NCI-H1092 treated with DMSO at 0.1 percent for 48 hours (cell line): ENCODE measurements around the gene RMDN3.
A peak's percentile ranks its signal among the peaks of the same experiment; 100 is the strongest.

ENCODE experiments used
- DNase-seq: peaks from one replicate; lab custom pipeline; 2025; lab: John Stamatoyannopoulos, UW

RMDN3 gene

DNA sequence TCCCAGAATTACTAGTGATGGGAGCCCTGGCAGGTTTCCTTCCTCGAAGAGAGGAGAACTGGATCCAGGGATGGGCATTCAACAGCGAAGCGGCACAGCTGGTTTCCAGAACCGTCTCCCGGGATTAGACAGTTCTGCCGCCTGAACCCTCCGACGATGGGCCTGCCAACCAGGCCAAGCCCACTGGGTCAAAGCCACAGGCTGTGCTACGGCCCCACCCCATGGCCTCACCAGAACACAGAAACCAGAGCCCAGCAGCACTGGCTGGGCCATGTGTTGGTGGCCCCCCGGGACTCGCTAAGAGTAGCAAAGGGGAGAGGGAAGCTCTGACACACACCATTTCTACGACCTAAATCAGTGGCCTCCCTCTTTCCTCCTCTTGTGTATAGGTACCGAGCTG, 17.0 kb upstream of the RMDN3 start:
- no peak for DNase-seq

DNA sequence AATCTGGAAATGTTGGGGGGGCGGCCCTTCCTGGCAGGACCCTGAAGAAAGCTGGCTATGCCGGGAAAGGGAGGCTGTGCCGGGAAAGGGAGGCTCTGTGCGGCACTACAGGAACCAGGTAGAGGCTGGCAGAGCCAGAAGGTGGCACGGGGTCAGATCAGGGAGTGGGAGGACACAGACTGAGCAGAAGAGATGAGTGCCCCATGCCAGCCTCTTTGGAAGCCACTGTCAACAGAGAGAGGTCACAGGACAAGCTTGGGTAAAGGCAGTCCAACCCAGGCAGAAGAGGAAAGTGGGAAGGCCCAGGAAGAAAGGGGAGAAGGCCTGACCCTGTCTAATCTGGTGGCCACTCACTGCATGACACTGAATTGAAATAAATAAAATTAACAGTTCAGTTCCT, 16.2 kb upstream of the RMDN3 start:
- no peak for DNase-seq

DNA sequence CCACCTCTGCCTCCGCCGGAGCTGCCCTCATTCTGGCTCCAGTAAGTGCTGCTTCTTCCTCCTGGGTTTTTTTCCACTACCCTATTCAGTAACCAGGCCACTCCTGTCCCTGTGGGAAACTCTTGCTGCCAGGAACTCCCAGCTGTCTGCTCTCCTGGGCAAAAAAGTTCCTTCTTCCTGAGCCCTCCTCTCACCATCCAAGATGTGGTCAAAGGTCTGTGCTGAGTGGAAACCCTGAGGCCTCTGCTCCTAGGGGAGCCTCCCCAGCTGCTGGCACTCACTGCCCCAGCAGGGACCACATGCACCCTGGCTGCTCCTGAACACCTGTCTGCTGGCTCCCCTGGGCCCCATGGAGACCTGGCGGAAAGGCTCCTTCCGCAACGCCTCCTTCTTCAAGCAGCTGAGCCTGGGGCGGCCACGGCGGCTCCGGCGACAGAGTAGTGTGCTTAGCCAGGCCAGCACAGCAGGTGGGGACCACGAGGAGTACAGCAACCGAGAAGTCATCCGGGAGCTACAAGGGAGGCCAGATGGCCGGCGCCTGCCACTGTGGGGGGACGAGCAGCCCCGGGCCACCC, 15.2 kb upstream of the RMDN3 start:
- peak; percentile 46 for DNase-seq

DNA sequence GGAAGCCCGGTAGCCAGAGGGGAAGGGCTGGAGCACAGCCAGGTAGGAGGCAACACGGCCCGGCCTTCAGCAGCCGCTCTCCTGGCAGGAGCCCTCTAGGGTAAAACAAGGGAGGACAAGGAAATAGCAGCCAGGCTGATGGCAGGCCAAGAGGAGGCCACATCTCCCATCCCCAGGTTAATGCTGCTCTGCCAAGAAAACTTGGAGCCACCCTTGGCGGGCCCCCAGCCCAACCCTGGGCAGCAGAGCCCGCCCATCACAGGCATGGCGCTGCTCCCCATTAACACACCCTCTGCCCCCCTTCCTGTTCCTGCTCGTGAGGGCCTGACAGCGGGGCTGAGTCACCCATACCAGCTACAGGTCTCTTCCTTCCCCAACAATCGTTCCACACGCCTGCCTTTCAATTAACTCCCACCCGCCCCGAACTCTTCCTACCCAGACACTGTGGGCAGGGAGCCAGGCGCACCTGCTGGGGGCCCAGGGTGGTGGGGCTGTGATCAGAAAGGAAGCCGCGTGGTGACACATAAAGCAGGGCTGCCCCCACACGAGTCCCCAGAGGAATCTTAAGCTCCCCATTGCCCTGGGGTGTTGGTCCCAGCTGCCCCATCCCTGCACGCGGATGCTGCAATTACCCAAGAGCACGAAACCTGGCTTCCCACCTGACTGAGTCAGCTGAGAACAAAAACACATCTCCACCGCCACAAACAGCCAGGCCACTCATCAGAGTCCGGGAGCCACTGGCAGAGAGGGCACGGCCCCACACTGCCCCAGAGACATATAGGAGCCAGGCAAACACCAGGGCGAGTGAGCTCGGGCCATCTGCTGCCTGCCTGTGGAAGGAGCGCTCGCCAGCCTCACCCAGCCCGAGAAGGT, 14.5 kb upstream of the RMDN3 start, which contains the start of gene C15orf62:
TSS of gene C15orf62 (plus strand) at position 707 of the 873 bp plus-strand sequence. CDS start 516 bp downstream, outside the sequence.
- DNase-seq, result peak; percentile 74

DNA sequence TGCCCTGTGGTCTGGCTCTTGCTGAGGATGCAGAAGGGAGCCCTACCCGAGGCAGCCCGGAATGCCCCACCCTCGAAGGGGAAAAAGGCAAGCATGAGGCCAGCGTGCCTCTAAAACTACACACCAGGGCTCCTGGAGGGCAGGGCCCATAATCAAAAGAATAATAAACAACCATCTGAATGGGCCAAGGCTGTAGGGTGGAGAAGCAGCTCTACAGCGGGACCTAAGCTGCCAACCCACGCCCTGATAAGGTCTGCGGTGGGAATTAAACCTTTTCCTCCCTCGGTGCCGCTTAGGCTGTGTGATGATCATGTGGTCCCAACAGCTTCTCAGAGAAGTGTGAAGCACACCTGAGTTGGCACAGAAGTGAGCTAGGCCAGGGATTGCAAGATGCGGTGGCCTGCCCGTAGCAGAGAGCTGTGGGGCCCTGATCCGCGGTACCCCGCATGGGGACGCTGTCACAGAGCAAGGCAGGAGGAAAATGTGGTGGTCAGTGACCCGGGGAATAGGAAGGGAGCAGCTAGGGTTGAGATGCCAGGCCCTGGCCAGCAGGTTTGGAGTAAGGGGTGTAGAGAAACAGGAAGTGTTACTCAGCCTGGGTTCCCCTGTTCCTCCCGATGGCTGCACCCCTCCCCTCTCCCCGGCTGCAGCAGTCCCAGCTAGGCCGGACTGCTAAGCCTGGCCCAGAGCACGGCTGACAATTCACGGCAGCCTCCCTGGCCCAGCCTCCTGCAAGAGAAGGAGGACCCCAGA, 13.6 kb upstream of the RMDN3 start:
- no peak for DNase-seq

DNA sequence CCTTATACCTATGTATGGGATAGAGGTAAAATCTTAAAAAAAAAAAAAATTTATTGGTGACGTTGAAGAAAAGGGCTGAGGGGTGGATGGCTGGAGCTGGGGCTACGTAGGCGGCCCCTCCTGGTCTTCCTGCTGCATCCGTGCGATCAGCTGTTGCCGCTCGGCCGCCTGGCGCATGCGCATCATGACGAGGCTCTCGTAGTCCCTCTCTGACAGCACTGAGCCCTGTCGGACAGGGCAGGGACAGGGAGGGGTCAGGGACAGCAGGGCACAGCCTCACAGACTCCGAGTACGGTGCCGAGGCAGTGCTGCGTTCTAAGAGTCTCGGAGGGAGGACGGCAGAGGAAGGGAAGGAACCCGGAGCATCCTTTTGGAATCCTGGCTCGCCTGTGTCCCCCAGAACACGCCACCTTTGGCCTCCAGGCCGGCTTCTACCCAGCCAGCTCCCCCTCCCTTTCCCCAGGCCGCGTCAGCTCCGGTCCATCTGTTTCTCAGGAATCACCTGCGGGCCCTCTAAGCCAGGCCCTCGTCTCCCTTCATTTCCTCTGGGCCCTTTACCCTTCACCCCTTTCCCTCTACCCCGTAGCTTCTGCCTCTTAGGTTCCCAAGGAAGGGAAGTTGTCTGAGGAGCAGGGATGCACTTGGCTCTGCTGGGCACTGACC, 12.9 kb upstream of the RMDN3 start:
- DNase-seq, result no peak

DNA sequence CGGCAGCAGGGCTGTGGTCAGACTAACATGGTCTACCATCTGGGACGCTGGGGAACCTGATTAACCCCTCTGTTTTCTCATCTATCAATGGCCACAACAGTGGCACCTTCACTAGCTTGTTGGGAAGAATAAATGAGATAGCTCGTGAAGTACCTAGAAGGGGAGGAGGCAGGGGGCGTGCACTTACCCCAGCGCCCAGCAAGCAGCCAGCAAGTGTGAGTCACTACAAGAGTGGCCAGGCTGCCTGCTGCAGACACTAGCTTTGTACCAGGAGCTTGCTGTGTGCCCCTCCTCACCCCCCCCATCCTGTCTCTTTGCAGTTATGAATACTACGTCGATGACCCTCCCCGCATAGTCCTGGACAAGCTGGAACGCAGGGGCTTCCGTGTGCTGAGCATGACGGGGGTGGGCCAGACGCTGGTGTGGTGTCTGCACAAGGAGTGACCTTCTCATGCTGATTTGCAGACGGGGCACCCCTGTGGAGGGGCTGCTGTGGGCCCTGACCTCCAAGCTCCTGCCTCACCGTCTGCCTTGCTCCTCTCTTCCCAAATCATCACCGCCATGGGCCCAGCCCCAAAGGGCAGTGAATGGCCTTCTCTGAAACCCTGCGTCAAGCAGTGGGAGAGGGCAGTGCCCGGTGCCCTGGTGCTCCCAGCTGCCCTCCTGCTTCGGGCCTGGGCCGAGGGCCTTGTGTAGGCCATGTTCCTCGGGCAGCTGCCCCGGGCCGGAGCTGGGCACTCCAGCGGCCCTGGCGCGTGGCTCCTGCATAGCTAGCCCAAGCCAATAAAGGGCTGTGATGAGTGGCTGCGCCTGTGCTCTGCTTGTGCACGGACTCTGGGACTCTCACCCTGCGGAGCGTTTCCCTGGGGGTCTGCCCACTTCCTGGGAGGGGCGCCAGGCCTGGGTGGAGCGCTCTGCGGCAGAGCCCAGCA, 12.1 kb upstream of the RMDN3 start:
- no peak for DNase-seq

DNA sequence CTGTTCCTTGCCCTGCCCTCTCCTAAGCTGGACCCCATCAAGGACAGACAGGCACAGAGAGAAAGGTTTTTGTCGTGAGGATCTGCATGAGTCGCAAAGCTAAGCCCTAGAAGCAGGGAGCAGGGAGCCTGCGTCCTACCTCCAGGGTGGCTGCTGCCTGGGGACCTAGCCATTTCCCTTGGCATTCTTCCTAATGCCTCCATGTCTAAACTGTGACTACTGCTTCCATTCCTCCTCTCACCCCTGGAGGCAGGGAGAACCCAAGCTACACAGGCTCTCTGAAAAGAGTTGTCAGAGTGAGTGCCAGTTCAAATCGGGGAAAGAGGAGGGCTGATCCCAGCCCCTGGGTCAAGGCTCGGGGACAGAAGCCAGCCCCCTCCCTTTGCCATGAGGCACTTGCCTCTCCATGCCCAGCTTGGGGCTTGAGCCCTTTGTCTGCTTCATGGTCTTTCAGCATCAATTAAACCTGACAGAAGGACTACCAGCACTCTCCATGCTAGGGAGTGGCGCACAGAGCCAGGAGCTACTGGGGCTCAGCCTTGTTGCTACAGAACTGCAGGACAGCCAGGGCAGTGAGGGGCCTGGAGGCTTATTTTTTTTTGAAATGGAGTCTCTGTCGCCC, 11.3 kb upstream of the RMDN3 start:
- no peak for DNase-seq

DNA sequence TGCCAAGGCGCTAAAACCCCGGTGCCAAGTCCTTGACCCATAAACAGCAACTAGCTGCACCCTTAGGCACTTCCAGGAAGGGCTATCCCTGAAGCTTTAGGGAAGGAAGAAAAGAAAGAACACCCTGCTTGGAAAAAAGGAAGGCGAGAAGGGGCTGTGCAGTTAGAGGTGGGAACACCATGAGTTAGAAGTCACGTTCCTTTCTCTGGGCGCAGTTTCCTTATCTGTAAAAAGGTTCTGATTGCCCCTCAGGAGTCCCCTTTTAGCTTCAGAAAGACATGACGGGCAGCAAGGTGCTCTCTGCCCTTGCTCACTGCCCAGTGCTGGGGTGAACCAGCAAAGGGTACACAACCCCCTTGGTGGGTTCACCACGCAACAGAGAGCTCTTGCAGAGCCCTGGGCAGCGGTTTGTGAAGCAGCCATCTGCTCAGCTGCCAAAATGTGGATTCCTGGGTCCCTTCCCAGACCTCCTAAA, 9.6 kb upstream of the RMDN3 start:
- DNase-seq, result no peak

DNA sequence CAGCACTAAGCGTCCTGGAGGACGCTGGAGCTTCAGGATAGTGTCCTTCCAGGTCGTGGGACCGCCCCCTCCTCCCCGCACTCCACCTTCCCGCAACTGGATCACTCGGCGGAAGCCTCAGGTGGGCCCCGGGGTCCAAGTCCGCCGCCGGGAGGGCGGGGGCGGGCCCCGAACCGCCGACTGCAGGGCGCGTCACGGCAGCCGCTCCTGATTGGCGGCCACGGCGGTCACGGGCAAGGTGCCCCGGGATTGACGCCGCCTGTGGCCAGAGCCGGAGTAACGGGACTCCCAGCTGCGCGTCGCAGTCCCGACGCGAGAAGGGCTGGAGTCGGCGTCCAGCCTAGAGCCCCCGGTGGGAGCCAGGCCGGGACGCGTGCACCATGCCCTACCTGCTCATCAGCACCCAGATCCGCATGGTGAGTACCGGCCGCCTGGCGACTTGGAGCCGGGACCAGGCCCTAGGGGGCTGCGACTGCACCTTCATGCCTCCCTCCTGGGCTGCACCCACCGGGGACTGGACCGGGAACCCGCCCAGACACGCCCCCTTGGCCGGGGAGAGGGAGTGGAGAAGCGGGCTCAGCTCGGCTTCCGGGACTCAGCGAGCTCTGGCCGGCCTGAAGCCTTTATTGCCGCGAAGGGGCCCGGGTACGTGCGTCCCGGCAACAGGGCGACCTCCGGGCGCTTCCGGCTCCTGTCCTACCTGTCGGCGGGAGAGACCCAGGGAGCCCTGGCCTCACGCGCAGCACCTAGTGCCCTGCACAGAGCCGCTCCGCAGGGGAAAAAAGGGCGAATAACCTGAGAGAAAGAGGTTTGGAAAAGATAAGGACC, 9.0 kb upstream of the RMDN3 start, which contains the start of gene GCHFR:
TSS of gene GCHFR (plus strand) at position 268 of the 828 bp plus-strand sequence. CDS start at position 381, 113 bp downstream.
- peak; percentile 23 for DNase-seq

DNA sequence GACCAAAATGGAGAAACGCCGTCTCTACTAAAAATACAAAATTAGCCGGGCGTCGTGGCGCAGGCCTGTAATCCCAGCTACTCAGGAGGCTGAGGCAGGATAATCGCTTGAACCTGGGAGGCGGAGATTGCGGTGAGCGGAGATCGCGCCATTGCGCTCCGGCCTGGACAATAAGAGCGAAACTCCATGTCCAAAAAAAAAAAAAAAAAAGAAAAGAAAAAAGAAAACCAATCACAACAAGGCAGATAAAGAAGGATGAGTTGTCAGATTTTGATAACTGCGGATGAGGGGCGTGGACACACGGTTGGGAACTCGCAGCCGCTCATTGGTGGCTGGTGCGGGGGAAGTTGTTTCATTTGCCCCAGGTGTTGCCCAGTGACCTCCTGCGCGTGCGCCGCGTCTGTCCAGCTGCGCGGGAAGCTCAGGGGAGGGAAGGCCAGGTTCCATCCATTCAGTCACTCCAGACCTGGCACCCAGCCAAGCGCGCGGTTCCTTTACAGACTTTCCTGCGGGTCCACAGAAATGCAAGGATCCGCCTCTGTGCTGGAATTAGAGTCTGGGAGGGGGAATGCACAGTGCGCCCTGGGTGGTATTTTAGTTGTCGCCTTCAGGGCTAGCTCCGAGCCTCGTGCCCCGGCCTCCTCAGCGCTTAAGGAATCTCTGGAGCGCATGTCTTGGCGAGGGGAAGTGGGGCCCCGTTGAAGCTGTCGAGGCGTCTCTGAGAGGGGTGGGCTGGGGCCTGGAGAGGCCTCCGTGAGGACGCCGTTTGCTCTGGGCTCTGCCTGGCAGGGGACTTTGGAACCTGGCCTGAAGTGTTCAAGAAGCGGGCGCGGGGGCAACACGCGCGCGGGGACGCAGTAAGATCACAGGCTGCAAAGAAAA, 8.1 kb upstream of the RMDN3 start:
- DNase-seq, result peak; percentile 49

DNA sequence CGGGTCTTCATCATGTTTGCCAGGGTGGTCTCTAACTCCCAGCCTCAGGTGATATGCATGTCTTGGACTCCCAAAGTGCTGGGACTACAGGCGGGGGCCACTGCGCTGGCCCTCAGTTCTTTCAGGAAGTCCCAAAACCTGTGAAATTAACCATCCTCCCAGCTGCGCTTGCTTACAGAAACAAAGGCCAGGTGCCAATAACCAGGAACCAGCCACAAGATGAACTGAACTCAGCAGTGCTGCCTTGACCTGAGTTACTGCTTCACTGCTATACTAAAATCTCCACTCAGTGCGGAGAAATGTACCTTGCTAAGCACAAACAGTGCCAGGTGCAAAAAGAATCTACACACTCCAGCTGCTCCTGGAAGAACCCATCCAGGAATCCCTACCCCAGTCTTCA, 4.9 kb upstream of the RMDN3 start:
- DNase-seq, result no peak

DNA sequence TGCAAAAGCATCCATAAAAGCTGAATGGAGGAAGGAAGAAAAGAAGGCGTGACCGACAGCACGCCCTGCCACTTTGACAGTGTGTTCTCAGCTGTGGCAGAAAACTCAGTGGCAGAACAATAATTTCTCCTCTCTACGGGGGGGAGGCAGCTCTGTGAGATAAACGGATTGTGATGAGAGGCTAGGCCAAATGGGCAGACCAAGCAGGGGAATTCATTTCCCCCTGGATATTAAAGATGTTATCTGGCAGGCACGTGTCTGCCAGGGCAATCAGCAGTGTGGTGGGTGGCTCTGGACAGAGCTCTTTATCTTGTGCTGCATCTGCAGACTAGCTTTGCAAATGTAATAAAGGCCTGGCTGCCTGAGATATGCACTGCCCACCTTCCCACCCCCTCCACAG, 1.9 kb upstream of the RMDN3 start:
- DNase-seq, result no peak

DNA sequence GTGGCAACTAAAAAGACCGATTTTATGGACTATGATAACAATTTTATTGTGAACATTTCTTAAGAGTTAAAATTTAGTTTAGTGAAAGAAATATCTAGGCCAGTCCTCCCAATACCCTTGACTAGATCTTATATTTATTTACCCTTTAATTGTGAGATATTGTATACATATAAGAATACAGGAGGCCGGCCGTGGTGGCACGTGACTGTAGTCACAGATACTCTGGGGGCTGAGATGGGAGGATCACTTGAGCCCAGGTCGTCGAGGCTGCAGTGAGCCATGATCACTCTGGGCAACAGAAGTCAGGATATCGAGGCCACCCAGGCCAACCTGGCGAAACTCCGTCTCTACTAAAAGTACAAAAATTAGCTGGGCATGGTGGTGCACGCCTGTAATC, 756 bp upstream of the RMDN3 start:
- DNase-seq, result peak; percentile 38

DNA sequence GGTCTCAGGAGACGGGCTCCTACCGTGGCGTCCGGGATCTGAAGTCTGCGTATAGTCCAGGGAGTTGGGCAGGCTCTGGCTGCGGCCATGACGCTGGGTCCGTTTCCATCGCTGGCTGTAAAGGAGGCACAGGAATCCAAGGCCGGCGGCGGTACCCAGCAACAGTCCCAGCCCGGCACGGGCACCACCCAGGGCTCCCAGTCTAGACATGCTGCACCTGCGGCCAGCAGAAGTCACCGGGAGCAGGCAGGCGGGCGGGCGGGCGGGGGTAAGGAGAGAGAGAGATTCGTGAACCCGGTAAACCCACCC, 526 bp downstream of the RMDN3 start:
- DNase-seq, result no peak

DNA sequence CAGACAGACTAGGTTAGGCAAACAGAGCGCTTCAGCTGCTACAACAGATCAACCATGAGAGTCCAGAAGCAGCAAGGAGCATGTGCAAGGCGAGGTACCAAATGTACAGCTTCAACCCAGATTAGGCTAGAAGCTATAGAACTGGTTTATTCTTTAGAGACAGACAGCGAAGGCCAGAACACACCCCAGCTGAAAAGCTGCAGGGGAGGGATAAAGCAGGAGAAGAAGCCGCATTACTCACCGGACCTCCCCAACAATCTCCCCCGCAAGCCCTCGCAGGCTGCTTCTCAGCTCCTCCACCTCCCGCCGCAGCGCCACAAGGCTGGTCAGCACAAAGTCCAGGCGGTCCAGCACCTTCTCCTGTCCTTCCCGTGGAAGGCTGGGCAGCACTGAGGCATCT, 3.3 kb downstream of the RMDN3 start:
- DNase-seq, result no peak

DNA sequence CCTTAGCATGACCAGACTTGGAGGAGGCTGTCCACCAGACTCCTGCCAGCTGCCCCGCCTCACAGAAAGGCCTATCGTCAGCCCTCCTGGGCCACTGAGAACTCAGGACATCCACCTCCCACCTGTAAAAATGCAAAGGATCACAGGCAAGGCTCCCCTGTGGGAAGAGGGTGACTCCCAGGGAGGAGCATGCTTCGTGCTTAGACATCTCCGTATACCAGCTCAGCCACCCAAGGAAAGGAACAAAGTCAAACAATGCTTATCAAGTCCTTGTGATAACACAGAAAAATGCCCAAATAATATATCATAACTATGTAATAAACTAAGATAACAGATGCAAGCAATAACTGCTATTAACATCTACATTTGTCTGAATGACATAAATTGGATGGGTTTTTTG, 4.2 kb downstream of the RMDN3 start:
- no peak for DNase-seq

DNA sequence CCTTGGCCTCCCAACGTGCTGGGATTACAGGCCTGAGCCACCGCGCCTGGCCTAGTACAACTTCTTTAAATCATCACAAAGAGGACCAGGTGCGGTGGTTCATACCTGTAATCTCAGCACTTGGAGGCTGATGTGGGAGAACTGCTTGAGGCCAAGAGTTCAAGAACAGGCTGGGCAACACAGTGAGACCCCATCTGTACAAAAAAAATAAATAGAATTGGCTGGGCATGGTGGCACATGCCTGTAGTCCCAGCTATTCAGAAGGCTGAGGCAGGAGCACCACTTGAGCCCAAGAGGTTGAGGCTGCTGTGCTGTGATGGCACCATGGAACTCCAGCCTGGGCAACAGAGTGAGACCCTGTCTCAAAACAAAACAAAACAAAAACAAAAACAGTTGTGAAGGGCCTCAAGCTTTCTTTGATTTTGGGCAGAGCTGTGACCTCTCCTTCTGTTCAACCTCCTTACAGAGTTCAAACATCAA, 5.9 kb downstream of the RMDN3 start:
- no peak for DNase-seq
